Activated T-cell treated with anti-CD3 and anti-CD28 coated beads for 24 hours (primary cell): ENCODE results near the gene IMPACT.

Experiments used
- DNase-seq: peaks from one replicate; pipeline ENCODE4 v3.0.0-alpha.2; 2020; ENCODE audit warnings: low read depth

The IMPACT gene

DNA sequence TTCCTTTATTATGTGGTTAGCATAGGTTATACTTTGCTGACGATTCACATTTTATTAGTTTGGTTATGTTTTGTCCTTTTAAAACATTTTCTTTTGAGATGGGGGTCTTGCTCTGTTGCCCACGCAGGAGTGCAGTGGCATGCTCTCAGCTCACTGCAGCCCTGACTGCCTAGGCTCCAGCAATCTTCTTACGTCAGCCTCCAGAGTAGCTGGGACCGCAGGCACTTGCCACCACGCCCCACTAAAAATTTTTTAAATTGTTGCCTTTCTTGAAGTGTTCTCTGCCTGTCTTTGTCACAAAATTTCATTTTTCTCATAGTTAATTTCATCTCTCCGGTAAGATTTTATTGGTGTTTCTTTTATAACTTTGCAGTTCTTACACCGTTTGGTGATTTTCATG is 52.9 kb downstream of the IMPACT start:
- no peak for DNase-seq

DNA sequence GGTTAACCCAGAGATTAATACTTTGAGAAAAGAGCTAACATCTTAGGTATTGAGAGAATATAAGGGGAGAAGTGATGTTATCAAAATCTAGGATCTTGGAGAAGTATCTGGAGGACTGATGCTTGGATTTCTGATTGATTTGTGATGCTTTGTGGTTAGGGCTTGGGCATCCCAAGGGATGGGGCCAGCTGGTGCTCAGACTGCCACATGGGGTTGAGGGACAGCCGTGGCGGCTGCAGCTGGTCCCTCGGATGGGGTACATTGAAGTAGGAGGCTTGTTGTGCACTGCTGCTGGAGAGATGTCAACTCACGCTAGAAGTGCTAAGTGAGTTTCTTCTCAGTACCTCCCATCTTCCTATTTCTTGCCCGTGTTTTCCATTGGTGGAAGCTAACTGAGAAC is 56.4 kb downstream of the IMPACT start:
- DNase-seq = no peak

DNA sequence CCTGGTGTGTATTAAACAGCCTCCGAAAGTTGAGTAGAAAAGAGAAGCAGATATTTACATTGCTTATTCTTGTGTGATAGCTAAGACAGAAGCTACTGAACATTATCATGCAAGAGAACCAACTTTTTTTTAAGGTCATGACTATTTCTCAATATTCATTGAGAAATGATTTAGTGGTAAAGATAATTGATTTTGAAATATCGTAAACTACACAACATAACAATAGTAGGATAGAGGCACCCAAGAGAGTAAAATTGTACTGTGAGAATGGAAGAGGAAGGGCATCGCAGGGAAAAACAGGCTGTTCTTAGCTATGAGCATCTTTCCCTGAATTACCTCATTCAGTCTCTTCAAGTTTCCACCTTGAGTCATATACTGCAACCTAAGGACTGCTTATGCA is 59.2 kb downstream of the IMPACT start:
- DNase-seq = no peak

DNA sequence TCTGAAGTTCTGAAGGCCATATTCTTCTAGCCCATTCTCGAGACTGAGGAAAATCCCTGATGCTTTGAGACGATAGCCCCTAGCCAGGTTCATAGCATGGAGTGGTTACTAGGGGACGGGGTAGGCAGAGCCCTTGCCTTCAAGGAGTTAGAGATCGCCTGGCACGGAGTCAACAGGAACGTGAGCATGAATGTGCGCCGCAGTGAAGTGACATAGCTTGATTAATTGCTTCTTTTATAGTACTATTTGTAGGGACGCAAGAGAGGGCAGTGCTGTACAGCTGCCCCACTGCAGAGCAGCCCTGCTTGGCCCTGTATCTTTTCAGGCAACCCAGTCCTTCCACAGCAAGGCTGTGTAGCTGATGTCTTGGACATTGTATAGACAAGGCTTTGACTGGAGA is 60.2 kb downstream of the IMPACT start:
- DNase-seq = no peak

DNA sequence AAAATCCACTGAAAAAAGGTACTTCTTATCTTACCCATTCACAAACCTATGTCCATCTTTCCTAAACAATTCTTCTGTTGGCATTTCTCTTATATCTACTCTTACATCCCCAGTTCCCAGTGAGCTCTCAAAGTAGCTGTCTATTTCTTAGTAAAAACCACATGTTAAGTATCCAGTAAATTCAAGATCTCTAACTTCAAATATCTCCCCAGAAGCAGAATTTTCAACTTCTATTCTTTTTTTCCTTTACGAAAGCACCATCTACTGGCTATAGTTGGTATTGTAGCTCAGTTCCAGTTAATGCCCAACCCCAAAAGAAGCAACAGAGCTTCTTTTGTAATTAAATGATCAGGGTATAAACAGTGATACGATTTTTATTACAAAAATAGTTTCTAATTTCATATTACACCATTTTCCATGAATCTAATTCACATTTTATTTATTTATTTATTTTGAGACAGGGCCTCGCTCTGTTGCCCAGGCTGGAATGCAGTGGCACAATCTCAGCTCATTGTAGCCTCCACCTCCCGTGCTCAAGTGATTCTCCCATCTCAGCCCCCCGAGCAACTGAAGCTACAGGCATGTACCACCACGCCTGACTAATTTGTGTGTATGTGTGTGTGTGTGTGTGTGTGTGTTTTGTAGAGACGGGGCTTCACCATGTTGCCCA is 62.5 kb downstream of the IMPACT start:
- no peak for DNase-seq

DNA sequence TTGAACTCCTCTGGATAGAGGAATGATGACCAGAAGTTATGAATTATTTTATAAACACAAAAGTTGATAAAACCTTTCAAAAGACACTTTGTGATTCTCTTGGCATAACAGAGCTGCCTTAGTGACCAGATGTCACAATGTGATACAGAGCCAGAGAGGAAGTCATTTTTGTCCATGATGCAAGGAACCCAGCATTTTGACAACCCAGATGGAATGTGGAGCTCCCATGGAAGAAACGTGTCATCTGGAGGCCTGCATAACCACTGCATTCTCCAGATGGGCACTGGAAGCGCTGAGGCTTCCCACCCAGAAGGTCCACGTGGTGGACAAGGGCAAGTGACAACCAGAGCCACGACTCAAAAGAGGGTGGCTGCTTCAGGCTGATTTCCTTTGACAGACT is 64.1 kb downstream of the IMPACT start:
- DNase-seq = no peak

DNA sequence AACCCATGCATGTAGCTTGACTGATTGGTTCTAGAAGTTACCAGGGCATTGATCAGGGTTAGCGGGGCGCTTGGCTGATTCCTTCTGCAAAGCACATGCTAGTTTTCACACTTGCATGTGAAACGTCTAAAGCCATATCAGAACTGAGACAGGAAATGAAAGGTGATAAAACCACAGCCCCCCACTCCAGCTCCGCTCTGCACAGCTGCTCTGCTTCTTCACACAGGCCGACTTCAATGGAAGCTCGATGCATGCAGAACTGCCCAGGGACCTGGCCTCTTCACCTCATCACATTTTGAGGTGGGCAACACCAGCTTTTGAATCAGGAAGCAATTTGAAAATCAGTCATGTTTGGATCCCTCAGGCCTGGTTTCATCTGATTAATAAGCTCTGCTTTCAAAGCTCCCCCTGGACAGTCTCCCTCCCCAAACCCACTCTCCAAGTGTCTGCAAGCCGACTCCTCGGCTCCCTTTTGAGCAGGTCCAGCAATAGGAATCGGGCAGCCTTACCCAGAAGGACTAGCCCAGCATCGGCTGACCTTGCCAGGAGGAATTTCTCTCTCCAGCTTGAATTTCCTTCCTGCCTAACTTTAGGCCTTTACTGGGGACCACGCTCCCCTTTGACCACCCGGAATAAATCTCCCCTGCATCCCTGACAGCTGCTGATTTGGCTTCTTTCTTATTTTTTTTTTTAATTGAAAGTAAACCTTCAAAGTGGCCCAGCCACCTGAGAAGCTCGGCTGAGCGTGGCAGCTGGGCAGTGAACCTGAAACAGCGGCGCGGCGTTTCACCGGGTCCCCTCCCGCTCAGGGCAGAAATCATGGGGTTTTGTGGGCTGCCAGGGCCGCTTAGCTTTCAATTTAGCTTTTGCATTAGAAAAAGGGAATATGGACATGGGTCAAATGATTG is 65.7 kb downstream of the IMPACT start:
- DNase-seq = no peak

DNA sequence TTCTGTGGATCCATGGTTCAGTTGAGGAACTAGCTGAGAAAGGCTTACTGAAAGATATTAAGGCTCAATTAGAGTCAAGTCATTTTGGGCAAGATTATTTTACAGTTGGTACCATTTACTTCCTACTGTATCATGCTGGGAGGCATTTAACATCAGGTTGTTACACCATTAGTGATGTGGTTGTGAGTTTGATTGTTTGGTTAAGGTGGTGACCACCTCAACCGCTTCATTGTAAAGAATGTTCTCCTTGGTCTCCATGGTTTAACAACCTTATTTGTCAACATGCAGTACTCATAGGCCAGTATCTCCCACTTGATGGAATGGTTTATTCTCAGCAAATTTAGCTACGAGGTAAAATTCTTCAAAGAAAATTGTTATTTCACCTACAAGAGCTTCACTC is 68.1 kb downstream of the IMPACT start:
- no peak for DNase-seq

DNA sequence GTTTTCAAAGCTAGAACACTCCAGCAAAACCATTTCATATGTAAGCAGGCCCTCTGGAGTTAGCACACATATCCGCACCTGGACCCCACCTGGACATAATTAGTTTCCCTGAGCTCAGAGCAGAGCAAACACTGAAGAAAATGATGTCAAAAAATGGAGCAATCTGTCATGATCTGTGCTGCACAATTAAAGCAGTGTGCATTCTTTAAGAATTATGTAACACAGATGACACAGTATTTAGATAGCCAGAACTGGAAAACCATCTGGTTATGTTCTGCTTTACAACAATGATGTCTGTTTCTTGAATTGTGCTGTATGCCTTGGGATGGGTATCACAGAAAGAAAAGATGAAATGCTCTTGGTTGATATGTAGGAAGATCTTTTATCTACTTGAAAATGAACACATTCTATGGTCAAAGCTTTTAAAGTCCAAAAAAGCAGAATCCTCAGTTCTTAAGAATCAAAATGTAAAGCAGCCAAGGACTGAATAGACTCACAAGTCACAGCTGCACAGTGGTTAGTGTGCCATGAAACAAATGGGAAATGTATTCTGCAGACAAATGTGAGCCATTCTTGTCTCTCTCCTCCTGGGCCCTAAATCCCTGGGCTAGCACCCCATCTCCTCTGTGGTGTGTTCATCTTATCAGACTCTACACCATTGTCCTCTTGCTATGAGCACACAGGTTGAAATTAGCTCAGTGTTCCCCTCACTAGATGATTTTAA is 70.7 kb downstream of the IMPACT start:
- DNase-seq = no peak

DNA sequence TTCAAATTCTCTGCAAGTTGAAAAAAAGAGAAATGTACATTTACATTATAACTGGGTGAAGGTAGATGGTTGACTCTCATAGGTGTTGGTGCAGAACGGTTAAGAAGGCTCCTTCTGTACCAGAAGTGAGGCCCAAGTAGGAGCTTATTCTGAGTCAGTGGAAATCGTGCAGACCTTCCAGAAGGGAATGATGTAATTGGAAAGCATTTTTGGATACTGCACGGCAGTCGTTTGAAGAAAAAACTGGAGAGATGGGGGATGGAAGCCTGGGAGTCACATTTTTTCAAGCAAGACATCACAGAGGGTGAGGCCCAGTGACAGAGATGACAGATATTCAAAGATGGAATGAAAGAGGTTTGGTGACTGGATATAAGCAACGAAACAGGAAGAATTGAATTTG is 73.3 kb downstream of the IMPACT start:
- no peak for DNase-seq

DNA sequence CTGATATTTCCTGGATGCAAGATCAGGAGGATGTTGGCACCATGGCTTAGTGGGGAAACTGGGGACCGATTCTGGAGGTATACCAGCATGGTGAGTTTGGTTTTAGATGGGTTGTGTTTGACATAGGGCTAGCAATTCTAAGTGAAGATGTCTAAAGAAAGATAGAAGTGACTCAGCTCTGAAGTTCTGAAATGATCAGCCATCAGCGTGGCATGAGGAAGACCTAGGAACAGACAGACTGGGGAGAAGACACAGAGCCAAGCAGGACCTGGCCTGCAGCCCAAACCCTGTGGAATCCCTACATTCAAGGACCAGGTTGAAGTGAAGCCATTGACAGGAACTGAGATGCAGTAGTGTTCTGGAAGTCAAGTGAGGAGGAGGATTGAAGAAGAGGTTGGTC is 73.7 kb downstream of the IMPACT start:
- DNase-seq = no peak

DNA sequence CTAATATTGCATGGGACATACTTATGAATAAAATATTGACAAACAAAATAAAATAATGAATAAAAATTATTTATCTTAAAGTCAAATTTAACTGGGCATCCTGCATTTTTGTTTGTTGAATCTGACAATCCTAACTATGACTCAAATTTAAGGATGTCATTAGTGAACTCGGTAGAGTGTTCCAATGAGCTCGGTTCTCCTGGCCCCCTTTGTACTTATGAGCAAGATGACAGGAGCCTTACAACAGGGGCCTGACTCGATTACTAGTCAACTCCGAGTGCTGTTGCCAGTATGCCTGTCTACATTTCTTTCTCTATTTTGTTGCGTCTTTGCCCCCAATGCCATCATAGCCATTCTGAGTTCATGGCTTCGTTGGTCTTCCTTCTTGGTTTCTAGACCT is 74.3 kb downstream of the IMPACT start:
- DNase-seq = no peak

DNA sequence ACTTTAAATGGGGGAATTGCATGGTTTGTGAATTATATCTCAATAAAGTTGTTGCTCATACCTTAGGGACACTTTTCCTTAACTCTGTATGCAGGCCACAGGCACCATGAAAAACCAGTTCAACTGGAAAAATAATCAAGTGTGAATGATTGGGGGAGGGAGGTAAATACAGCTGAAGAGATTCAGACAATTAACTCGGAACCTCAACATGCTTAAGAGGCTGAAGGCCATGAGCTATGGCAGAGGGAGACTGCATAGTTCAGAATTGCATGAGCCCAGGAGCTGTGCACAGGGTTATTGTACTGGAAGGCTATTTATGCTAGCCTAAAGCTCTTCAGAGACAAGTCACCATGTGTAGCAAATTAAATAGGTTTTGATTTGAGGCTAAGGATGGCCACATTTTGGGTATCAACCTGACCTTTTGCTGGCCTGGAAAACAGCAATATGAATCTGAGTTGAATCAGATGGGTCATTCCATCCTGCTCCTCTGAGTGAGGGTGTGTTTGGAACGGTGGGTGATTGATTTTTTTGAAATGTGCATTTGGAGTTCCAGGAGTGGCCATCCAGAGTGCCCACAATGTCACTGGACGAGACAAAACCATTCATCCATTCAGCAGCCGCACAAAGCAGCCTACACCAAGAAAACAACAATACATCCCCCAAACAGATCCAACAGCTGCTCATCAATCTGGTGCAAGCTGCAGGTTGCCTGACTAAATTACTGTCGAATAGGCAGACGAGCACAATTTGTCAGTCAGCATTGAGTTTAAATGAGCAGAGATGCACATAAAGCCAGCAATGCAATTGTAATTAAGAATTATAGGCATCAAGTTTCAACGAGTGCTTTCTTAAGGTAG is 76.4 kb downstream of the IMPACT start:
- no peak for DNase-seq
